ENCODE measurements around the gene CASP8.

CASP8 gene

DNA sequence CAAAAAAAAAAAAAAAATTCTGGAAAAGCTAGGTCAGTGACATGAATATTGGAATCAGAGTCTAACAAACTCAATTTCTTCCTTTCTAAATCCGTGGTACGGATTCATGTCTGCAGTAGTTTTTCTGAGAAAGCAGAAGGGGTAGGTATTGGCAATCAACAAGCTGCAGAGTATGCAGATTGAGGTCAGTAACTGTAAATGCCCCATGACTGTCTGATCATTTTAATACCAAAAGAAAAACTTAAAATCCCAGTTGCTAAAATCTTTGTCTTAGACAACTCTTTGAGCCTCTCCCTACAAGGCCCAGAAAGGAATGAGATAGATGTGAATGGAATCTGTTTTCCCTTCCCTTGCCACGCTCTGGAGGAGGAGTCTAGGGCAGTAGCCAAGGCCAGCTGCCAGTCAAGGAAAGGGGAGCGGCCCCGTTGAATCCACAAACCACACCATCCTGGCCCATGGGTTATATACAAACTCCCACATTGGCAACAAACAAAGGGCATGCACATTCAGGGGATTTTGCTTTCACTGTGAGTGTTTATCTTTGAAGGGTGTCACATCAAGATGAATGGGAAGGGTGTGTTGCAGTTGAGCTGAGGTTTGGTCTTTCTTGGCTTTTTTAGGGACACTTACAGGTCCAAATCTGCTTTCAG lies 6.1 kb upstream of the CASP8 start:
- no peak for TF ChIP-seq LEF1 (IDR thresholded peaks at IDR 0.05; ENCODE audit: borderline replicate concordance)
- TF ChIP-seq, protein P1, sequence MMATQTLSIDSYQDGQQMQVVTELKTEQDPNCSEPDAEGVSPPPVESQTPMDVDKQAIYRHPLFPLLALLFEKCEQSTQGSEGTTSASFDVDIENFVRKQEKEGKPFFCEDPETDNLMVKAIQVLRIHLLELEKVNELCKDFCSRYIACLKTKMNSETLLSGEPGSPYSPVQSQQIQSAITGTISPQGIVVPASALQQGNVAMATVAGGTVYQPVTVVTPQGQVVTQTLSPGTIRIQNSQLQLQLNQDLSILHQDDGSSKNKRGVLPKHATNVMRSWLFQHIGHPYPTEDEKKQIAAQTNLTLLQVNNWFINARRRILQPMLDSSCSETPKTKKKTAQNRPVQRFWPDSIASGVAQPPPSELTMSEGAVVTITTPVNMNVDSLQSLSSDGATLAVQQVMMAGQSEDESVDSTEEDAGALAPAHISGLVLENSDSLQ (IDR thresholded peaks at IDR 0.05) = peak; percentile 25; the same call in 1 of the 2 replicates
- TF ChIP-seq SP1 (IDR thresholded peaks at IDR 0.05) = no peak
- ChIA-PET POLR2A (no interaction called here), CTCF (interaction anchor here (0.6 to 1.2 kb wide), 2 partner anchors 22 to 71 kb away, joined by 4 read pairs; partner anchors contain the start of gene CASP10)
- DNase-seq (ENCODE audit: extremely low spot score) = no peak

DNA sequence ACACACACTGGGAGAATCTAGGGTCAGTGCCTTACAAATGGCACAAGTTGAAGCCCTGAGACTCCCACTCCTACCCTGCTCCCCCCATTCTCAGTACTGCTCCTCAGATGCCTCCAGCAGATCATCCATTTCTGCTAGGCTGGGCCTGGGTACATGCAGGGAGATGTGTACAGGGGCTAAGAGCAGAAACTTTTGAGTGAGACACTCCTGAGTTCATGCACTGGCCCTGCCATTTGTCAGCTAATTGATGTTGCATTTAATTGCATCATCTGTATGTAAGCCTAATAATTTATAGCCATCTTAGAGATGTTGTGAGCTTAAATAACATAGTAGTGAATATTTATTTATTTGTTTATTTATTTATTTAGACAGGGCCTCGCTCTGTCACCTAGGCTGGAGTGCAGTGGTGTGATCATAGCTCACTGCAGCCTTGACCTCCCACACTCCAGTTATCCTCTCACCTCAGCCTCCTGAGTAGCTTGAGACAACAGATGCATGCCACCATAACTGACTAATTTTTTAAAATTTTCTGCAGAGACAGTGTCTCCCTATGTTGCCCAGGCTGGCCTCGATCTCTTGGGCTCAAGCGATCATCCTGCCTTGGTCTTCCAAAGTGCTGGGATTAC lies 4.8 kb upstream of the CASP8 start:
- no peak for TF ChIP-seq FOXM1 (IDR thresholded peaks at IDR 0.05; ENCODE audit: borderline replicate concordance)
- TF ChIP-seq BHLHE40 (IDR thresholded peaks at IDR 0.05; ENCODE audit: borderline replicate concordance) = no peak
- CTCF ChIA-PET = no interaction called here
- POLR2A ChIA-PET = no interaction called here
- no peak for DNase-seq (ENCODE audit: extremely low spot score)

DNA sequence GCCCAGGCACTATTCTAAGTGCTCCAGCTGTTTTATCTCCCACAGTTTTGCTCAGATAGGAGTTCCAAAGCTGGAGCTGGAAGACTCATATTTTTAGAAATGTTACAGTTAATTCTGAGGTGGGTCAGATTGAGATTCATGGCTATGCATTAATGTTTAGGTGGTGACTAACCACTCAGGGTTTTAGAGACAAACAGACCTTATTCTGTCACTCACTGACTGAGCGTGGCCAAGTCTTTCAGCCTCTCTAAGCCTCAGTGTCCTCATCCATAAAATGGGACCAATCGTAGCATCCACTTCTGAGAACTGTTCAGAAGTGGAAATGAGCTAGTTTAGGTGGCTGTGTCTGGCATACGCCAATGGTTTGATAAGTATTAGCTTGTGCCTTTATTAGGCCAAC lies 4.3 kb upstream of the CASP8 start:
- no peak for DNase-seq (ENCODE audit: extremely low spot score)
- POLR2A ChIA-PET = no interaction called here
- TF ChIP-seq HDGF (IDR thresholded peaks at IDR 0.05; ENCODE audit: borderline replicate concordance) = no peak
- TF ChIP-seq ZNF384 (IDR thresholded peaks at IDR 0.05) = no peak
- TF ChIP-seq SUZ12 (IDR thresholded peaks at IDR 0.05) = no peak
- TF ChIP-seq L3MBTL2 (conservative IDR thresholded peaks at IDR 0.05) = no peak
- no peak for TF ChIP-seq ELF4 (IDR thresholded peaks at IDR 0.05)
- no peak for TF ChIP-seq LEF1 (IDR thresholded peaks at IDR 0.05; ENCODE audit: borderline replicate concordance)
- TF ChIP-seq FOXA1 (IDR thresholded peaks at IDR 0.05) = no peak
- TF ChIP-seq, protein P1 (IDR thresholded peaks at IDR 0.05) = no peak
- TF ChIP-seq NFRKB (IDR thresholded peaks at IDR 0.05) = no peak
- no peak for TF ChIP-seq TARDBP (IDR thresholded peaks at IDR 0.05)
- no peak for TF ChIP-seq BHLHE40 (IDR thresholded peaks at IDR 0.05; ENCODE audit: borderline replicate concordance)
- no peak for TF ChIP-seq CTBP1 (IDR thresholded peaks at IDR 0.05; ENCODE audit: borderline replicate concordance)
- TF ChIP-seq FOXK2 (IDR thresholded peaks at IDR 0.05) = no peak
- TF ChIP-seq ARNT (IDR thresholded peaks at IDR 0.05) = no peak
- no peak for TF ChIP-seq SP1 (IDR thresholded peaks at IDR 0.05)
- TF ChIP-seq FOXM1 (IDR thresholded peaks at IDR 0.05; ENCODE audit: borderline replicate concordance) = no peak
- CTCF ChIA-PET = no interaction called here

DNA sequence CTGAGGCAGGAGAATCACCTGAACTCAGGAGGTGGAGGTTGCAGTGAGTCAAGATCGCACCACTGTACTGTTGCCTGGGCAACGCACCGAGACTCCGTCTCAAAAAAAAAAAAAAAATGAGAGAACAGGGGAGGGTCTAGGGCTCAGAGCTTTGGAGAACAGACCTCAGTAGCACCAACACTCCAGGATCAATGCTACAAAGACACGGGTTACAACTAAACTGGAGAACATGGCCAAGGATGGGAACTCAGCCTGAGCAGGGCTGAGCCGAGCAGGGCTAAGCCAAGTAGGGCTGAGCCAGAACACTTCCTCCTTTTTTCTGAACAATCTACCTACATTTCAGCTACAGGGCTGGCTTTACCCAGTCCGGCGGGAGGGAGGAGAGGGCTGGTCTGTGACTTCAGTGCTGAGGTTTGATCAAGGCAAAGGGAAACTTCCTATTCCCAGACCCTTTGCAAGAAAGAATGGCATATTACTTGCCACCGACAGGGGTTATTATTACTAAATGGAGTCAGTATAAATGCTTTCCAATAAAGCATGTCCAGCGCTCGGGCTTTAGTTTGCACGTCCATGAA lies 2.9 kb upstream of the CASP8 start:
- CTCF ChIA-PET = no interaction called here
- POLR2A ChIA-PET = no interaction called here
- no peak for DNase-seq (ENCODE audit: extremely low spot score)
- no peak for TF ChIP-seq CTBP1 (IDR thresholded peaks at IDR 0.05; ENCODE audit: borderline replicate concordance)
- no peak for TF ChIP-seq HDGF (IDR thresholded peaks at IDR 0.05; ENCODE audit: borderline replicate concordance)
- TF ChIP-seq LEF1 (IDR thresholded peaks at IDR 0.05; ENCODE audit: borderline replicate concordance) = no peak
- TF ChIP-seq FOXA1 (IDR thresholded peaks at IDR 0.05) = no peak
- no peak for TF ChIP-seq SP1 (IDR thresholded peaks at IDR 0.05)
- TF ChIP-seq, protein P1 (IDR thresholded peaks at IDR 0.05) = no peak
- TF ChIP-seq FOXM1 (IDR thresholded peaks at IDR 0.05; ENCODE audit: borderline replicate concordance) = no peak
- no peak for TF ChIP-seq NFRKB (IDR thresholded peaks at IDR 0.05)
- TF ChIP-seq L3MBTL2 (conservative IDR thresholded peaks at IDR 0.05) = no peak
- no peak for TF ChIP-seq FOXK2 (IDR thresholded peaks at IDR 0.05)
- no peak for TF ChIP-seq BHLHE40 (IDR thresholded peaks at IDR 0.05; ENCODE audit: borderline replicate concordance)
- TF ChIP-seq ZNF384 (IDR thresholded peaks at IDR 0.05) = no peak
- TF ChIP-seq ELF4 (IDR thresholded peaks at IDR 0.05) = no peak
- no peak for TF ChIP-seq ARNT (IDR thresholded peaks at IDR 0.05)
- TF ChIP-seq SUZ12 (IDR thresholded peaks at IDR 0.05) = no peak
- no peak for TF ChIP-seq TARDBP (IDR thresholded peaks at IDR 0.05)

DNA sequence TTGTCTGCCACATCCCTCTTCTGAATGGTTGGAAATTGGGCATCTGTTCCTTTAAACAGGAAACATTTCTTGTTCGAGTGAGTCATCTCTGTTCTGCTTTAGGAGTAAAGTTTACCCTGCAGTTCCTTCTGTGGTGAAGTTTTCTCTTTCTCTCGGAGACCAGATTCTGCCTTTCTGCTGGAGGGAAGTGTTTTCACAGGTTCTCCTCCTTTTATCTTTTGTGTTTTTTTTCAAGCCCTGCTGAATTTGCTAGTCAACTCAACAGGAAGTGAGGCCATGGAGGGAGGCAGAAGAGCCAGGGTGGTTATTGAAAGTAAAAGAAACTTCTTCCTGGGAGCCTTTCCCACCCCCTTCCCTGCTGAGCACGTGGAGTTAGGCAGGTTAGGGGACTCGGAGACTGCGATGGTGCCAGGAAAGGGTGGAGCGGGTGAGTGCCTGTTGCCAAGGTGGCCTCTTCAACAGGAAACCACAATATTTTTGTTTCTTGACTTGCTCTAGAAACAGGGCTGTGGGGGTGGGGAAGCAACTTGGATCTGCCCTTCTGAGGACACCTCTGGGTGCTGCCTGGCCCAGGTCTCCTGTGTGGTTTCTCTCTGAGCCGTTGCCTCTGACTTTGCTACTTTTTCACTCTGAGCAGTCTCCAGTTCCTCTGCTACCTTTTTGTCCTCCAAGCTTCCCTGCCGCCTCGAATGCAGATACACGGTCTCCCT lies 2.2 kb upstream of the CASP8 start:
- TF ChIP-seq SUZ12 (IDR thresholded peaks at IDR 0.05) = no peak
- peak; percentile 77 for TF ChIP-seq L3MBTL2 (conservative IDR thresholded peaks at IDR 0.05)
- TF ChIP-seq ELF4 (IDR thresholded peaks at IDR 0.05) = no peak
- TF ChIP-seq FOXM1 (IDR thresholded peaks at IDR 0.05; ENCODE audit: borderline replicate concordance) = no peak
- no peak for DNase-seq (ENCODE audit: extremely low spot score)
- POLR2A ChIA-PET = no interaction called here

More for the DNA sequence above, 2.2 kb upstream of the CASP8 start:
- CTCF ChIA-PET = interaction anchor here (0.6 kb wide), 1 partner anchor 27 kb away, joined by 3 read pairs; no protein-coding TSS in a partner anchor

Data from HEK293T (cell line).